HL-60 (cell line): Measurements from ENCODE around the gene ABHD2.

Experiments used
- DNase-seq, 2 experiments: peaks; one replicate each; pipeline ENCODE4 v3.0.0-alpha.2; 2010 to 2020; ENCODE audit warnings: low read depth in 1 of 2, low spot score in 1 of 2
- H3K27ac ChIP-seq: fragments of 250-450 bp; sonication (Bioruptor Pico); replicated peaks from 2 replicates; pipeline ENCODE4 v1.5.1; 2020; ENCODE audit warnings: mild to moderate bottlenecking, moderate library complexity
- H3K27me3 ChIP-seq: fragments of 250-450 bp; sonication (Bioruptor Pico); 2 replicates; pipeline ENCODE4 v1.5.1; 2021; ENCODE audit warnings: mild to moderate bottlenecking, moderate library complexity; ENCODE audit not compliant: insufficient read depth, poor library complexity, severe bottlenecking
- H3K4me3 ChIP-seq: replicated peaks from 2 replicates; pipeline ENCODE4 v1.5.1; 2011; ENCODE audit warnings: mild to moderate bottlenecking, control low read depth, low read length; ENCODE audit not compliant: insufficient read depth
- GABPA ChIP-seq: IDR thresholded peaks from 2 replicates; pipeline ENCODE4 v1.6.1; 2012; ENCODE audit warnings: low read depth
- POLR2AphosphoS5 ChIP-seq: IDR thresholded peaks from 2 replicates; pipeline ENCODE4 v1.6.1; 2012; ENCODE audit warnings: low read depth
- SPI1 ChIP-seq: IDR thresholded peaks from 2 replicates; pipeline ENCODE4 v1.6.1; 2012; ENCODE audit warnings: low read depth, mild to moderate bottlenecking, borderline replicate concordance
- TF ChIP-seq, protein P1 (sequence below): IDR thresholded peaks from 2 replicates; pipeline ENCODE4 v1.6.1; 2012; ENCODE audit warnings: low read depth; ENCODE audit not compliant: insufficient replicate concordance
- TF ChIP-seq, protein P2 (sequence below): IDR thresholded peaks from one replicate; pipeline ENCODE4 v1.5.1; 2011; ENCODE audit warnings: low read length, control low read depth, inconsistent platforms; ENCODE audit not compliant: insufficient read depth

ABHD2 gene

DNA sequence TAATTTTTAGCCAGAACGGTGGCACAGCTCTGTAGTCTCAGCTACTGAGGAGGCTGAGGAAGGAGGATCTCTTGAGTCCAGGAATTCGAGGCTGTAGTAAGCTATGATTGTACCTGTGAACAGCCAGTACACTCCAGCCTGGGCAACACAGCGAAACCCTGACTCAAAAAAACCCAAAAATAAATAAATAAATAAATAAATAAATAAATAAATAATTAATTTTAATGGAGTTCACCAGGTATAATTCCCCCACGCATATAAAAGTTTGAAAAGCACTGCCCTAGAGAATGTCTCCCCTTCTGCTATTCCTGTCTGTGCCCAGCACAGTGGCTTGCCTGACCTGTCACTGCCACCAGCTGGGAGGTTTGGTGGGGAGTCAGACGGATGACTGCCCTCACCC, 137.3 kb downstream of the ABHD2 start:
- TF ChIP-seq GABPA (no peak), POLR2AphosphoS5 (no peak), SPI1 (no peak)
- TF ChIP-seq, protein P1, sequence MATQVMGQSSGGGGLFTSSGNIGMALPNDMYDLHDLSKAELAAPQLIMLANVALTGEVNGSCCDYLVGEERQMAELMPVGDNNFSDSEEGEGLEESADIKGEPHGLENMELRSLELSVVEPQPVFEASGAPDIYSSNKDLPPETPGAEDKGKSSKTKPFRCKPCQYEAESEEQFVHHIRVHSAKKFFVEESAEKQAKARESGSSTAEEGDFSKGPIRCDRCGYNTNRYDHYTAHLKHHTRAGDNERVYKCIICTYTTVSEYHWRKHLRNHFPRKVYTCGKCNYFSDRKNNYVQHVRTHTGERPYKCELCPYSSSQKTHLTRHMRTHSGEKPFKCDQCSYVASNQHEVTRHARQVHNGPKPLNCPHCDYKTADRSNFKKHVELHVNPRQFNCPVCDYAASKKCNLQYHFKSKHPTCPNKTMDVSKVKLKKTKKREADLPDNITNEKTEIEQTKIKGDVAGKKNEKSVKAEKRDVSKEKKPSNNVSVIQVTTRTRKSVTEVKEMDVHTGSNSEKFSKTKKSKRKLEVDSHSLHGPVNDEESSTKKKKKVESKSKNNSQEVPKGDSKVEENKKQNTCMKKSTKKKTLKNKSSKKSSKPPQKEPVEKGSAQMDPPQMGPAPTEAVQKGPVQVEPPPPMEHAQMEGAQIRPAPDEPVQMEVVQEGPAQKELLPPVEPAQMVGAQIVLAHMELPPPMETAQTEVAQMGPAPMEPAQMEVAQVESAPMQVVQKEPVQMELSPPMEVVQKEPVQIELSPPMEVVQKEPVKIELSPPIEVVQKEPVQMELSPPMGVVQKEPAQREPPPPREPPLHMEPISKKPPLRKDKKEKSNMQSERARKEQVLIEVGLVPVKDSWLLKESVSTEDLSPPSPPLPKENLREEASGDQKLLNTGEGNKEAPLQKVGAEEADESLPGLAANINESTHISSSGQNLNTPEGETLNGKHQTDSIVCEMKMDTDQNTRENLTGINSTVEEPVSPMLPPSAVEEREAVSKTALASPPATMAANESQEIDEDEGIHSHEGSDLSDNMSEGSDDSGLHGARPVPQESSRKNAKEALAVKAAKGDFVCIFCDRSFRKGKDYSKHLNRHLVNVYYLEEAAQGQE, result no peak
- TF ChIP-seq, protein P2, sequence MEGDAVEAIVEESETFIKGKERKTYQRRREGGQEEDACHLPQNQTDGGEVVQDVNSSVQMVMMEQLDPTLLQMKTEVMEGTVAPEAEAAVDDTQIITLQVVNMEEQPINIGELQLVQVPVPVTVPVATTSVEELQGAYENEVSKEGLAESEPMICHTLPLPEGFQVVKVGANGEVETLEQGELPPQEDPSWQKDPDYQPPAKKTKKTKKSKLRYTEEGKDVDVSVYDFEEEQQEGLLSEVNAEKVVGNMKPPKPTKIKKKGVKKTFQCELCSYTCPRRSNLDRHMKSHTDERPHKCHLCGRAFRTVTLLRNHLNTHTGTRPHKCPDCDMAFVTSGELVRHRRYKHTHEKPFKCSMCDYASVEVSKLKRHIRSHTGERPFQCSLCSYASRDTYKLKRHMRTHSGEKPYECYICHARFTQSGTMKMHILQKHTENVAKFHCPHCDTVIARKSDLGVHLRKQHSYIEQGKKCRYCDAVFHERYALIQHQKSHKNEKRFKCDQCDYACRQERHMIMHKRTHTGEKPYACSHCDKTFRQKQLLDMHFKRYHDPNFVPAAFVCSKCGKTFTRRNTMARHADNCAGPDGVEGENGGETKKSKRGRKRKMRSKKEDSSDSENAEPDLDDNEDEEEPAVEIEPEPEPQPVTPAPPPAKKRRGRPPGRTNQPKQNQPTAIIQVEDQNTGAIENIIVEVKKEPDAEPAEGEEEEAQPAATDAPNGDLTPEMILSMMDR, result no peak
- Histone ChIP-seq H3K27ac (no peak overlapping the region), H3K4me3 (no peak overlapping the region), H3K27me3 (no peaks in the 10 kb centered on the region)
- no peak for DNase-seq

DNA sequence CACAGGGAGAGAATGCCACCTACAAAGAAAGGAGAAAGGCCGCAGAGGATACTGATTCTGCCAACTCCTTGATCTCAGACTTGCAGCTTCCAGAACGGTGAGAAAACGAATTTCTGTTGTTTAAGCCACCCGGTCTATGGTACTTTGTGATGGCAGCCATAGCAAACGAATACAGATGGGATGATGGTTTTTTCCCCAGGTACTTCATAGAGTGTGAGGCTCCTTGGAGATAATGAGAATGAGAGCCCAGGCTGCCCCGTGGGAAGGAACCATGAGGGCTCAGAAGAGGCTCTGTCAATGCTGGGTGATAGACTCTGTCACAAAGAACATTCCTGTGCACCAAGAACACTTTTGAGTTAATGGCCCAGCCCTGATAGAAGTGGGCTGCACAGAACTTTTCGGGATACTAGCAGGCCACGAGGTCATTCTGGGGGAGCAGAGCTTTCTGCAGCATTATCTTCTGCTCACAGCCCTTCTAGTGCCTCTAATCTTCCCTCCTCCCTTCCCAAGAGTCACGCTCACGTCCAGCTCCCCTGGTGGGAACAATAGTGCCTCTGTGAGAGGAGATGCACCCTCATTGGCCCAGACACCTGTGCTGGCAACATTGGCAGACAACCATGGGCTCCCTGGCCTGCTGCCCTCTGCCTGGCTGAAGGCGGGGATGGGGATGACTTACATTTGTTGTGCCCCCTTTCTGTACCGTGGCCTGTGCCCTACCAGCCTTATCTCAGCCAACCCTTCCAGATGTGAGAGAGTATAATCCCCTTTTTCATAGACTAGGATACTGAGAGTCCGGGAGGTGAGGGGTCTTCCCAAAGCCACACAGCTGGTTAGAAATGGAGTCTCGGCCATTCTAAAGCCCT, 138.3 kb downstream of the ABHD2 start:
- TF ChIP-seq, protein P1, result no peak
- TF ChIP-seq POLR2AphosphoS5 (no peak), SPI1 (no peak), GABPA (no peak)
- TF ChIP-seq, protein P2, result no peak
- no peak for DNase-seq

DNA sequence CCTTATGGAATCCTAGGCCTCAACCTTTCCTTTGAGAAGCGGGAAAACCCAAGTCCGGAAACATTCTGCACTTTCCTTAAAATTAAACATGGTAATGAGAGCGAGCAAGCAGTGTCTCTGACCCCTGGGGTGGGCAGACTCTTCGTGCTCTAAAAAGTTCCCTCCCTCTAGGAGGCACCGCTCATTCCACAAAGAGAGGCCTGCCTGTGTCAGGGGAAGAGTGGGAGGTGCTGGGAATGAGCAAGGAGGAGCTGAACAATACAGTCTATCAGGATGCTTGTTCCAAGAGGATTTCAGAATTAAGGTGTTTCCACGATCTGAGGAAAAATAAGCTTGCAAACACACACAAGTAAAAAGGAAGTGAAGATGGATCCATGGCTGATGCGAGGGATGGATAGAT, 139.2 kb downstream of the ABHD2 start:
- TF ChIP-seq, protein P2, result no peak
- TF ChIP-seq, protein P1, result no peak
- no peak for TF ChIP-seq POLR2AphosphoS5
- DNase-seq, result no peak
- Histone ChIP-seq H3K27me3 (no peaks in the 10 kb centered on the region), H3K27ac (no peak overlapping the region), H3K4me3 (no peak overlapping the region)

More for the DNA sequence above, 138.3 kb downstream of the ABHD2 start:
- no peaks in the 10 kb centered on the region for H3K27me3 ChIP-seq
- H3K4me3 ChIP-seq, result no peak overlapping the region
- H3K27ac ChIP-seq, result no peak overlapping the region
